B cell (primary cell): ENCODE measurements around the gene PDHB. TPM values are rescaled to one million over a fixed set of nuclear protein-coding genes. Genes with fewer than 3 reads are reported as not detected.

Source experiments
- ATAC-seq: fragments of 200-7000 bp; cut with Tn5 transposase; one replicate; pipeline ENCODE4 v1.10.0; 2021; ENCODE audit warnings: low read depth, mild to moderate bottlenecking, moderate number of reproducible peaks, moderate library complexity
- CTCF ChIA-PET: fragments of 350-600 bp; sonication (Branson Sonifier 250); formaldehyde crosslinking; loops from one replicate; lab custom pipeline; 2021; ENCODE audit warnings: antibody characterized with exemption, inconsistent platforms; lab: Charles Lee
- POLR2A ChIA-PET: fragments of 350-600 bp; sonication (Branson Sonifier 250); formaldehyde crosslinking; loops from one replicate; lab custom pipeline; 2021; ENCODE audit warnings: antibody characterized with exemption; lab: Charles Lee
- DNase-seq: peaks from one replicate; pipeline ENCODE4 v3.0.0; 2013
- H2AFZ ChIP-seq: 2 replicates; pipeline ENCODE4 v1.6.1; 2012; ENCODE audit warnings: mild to moderate bottlenecking, low read depth, low read length; ENCODE audit not compliant: insufficient read depth, poor library complexity, severe bottlenecking
- H3K27ac ChIP-seq, 2 donors: 1 replicate in 1 of 2; 2 replicates in 1 of 2; pipeline ENCODE4 v1.5.1; 2012 to 2013; ENCODE audit warnings: low read length in 2 of 2, mild to moderate bottlenecking in 2 of 2, moderate library complexity in 1 of 2
- H3K27me3 ChIP-seq, 4 experiments: fragments of 200-600 bp in 1 of 4; sonication (generic) in 1 of 4; replicated peaks in 1 of 4; 1 replicate in 2 of 4; 2 replicates in 2 of 4; pipeline versions ENCODE4 v1.6.1 to v1.7.0; 2013 to 2016; ENCODE audit warnings: low read length in 3 of 4, mild to moderate bottlenecking in 2 of 4, mixed read lengths in 1 of 4, moderate library complexity in 1 of 4; ENCODE audit not compliant: insufficient read depth in 4 of 4, control insufficient read depth in 3 of 4; ENCODE audit errors: control extremely low read depth in 1 of 4
- H3K36me3 ChIP-seq, 2 experiments: replicated peaks in 1 of 2; 1 replicate in 1 of 2; 2 replicates in 1 of 2; pipeline versions ENCODE4 v1.6.1 to v1.7.1; 2013; ENCODE audit warnings: low read length in 1 of 2; ENCODE audit not compliant: insufficient read depth in 2 of 2, control insufficient read depth in 1 of 2; ENCODE audit errors: control extremely low read depth in 1 of 2, extremely low read depth in 1 of 2
- H3K4me1 ChIP-seq, 2 donors: fragments of 200-600 bp in 1 of 2; sonication (generic) in 1 of 2; 1 replicate in 1 of 2; 2 replicates in 1 of 2; pipeline versions ENCODE4 v1.5.1 to v1.6.1; 2013 to 2017; ENCODE audit warnings: low read length in 2 of 2; ENCODE audit not compliant: control insufficient read depth in 2 of 2, insufficient read depth in 2 of 2
- H3K4me2 ChIP-seq: replicated peaks from 2 replicates; pipeline ENCODE3; 2012; ENCODE audit warnings: mild to moderate bottlenecking, low read depth, low read length; ENCODE audit not compliant: poor library complexity, severe bottlenecking
- H3K4me3 ChIP-seq, 5 experiments: fragments of 200-600 bp in 1 of 5; sonication (generic) in 1 of 5; 1 replicate in 3 of 5; 2 replicates in 2 of 5; pipeline versions ENCODE4 v1.5.1 to v1.7.0; 2011 to 2016; ENCODE audit warnings: low read length in 4 of 5, mild to moderate bottlenecking in 4 of 5, low read depth in 2 of 5, control low read depth in 1 of 5, moderate library complexity in 1 of 5; ENCODE audit not compliant: insufficient read depth in 1 of 5; ENCODE audit errors: control extremely low read depth in 1 of 5, extremely low read depth in 1 of 5
- H3K79me2 ChIP-seq: fragments of 200-600 bp; sonication (generic); one replicate; pipeline ENCODE4 v1.6.0; 2016; ENCODE audit warnings: low read length; ENCODE audit not compliant: control insufficient read depth, insufficient read depth
- H3K9ac ChIP-seq: fragments of 200-600 bp; sonication (generic); 2 replicates; pipeline ENCODE4 v1.6.1; 2017; ENCODE audit warnings: mild to moderate bottlenecking, low read length, moderate library complexity
- H3K9me3 ChIP-seq, 3 donors: one replicate each; pipeline versions ENCODE4 v1.6.1 to v1.7.1; 2013; ENCODE audit warnings: low read length in 2 of 3; ENCODE audit not compliant: control insufficient read depth in 2 of 3, insufficient read depth in 1 of 3; ENCODE audit errors: control extremely low read depth in 1 of 3
- H4K20me1 ChIP-seq: 2 replicates; pipeline ENCODE4 v1.6.0; 2012; ENCODE audit warnings: mild to moderate bottlenecking, low read length; ENCODE audit not compliant: insufficient read depth, control insufficient read depth, poor library complexity, severe bottlenecking
- H3K27ac Mint-ChIP-seq: one replicate; pipeline ENCODE4 v1.8.0; 2021; ENCODE audit warnings: mixed read lengths
- H3K27me3 Mint-ChIP-seq: one replicate; pipeline ENCODE4 v1.8.0; 2021; ENCODE audit warnings: mixed read lengths
- H3K4me1 Mint-ChIP-seq: one replicate; pipeline ENCODE4 v1.8.0; 2021; ENCODE audit warnings: mixed read lengths
- H3K4me3 Mint-ChIP-seq: one replicate; pipeline ENCODE4 v1.8.0; 2021; ENCODE audit warnings: mixed read lengths
- H3K9me3 Mint-ChIP-seq: one replicate; pipeline ENCODE4 v1.8.0; 2022; ENCODE audit warnings: mixed read lengths; ENCODE audit not compliant: insufficient read depth
- CTCF ChIP-seq: fragments of 200-600 bp; IDR thresholded peaks from one replicate; pipeline ENCODE4 v1.8.0; 2022; ENCODE audit warnings: antibody characterized with exemption, mild to moderate bottlenecking
- EZH2 ChIP-seq: IDR thresholded peaks from 2 replicates; pipeline ENCODE4 v1.6.1; 2012; ENCODE audit warnings: borderline replicate concordance, low read depth, mild to moderate bottlenecking, moderate library complexity, low read length; ENCODE audit not compliant: insufficient read depth, poor library complexity, severe bottlenecking
- WGBS: methylation state at CpG from one replicate; pipeline ENCODE4 v1.1.5; 2013; ENCODE audit warnings: missing lambda C conversion rate; ENCODE audit not compliant: insufficient coverage; 5-methylcytosine and 5-hydroxymethylcytosine counted together
- intact Hi-C: fragments of 100-400 bp; cut with micrococcal nuclease; formaldehyde crosslinking; loops from one replicate; pipeline ENCODE4 v1.10.0; 2022
- polyA plus RNA-seq: library from polyadenylated mRNA; depleted of rRNA; stranded (reverse); fragments of >200 nt; gene quantifications from 2 replicates; pipeline ENCODE4 v1.2.3, GENCODE V29; 2012
- total RNA-seq, 2 donors: library from RNA; stranded (reverse); fragments of 120-200 nt in 1 of 2; gene quantifications; 1 replicate in 1 of 2; 2 replicates in 1 of 2; pipeline versions ENCODE4 v1.2.3 to v1.2.4, GENCODE V29; 2013 to 2022

The PDHB gene
- total and polyA plus RNA-seq, 2 donors (not counting 1 experiment from before 2014, with no cell fraction given): 21.7 to 67.2 TPM

DNA sequence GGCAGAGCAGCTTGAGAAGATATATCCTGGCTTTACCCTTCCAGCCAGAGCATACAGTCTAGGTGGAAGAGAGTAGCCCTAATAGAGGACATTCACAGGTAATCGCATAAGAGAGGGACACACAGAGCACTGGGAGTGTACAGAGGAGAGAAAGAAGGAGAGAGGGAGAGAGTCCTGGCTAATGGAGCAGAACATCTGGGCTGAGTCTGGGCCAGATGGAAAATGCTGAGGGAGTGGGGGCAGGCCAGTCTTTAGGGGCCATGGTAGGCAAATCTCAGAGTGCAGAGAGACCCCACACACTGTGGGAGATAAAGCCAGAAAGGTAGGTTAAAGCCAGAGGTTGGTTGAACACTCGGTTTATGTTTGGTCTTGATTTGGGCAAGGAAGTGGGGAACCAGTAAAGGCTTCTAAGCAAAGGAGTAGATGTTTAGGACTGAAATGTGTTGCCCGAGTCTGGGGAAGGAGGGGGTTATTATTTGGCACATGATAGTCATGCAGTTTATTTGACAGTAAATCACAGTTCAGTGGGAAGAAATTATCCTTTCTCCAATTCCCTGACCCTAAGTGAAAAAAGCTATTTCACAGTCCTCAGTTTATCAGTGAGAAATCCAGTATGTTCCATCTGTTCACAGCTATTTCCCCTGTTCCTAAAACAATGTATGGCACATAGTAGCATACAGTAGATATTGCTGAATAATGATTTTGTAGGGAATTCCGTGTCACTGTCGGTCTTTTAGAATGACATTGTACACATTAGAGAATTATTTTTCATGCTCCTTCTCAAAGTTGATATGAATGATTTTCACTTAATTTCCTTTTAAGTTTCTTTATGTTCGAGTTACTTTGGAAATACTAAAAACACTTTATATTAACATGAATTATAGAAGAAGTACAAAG lies 45.7 kb downstream of the PDHB start:
- peaks cover 50% of the 10 kb centered on the region for H3K79me2 ChIP-seq
- no peaks in the 10 kb centered on the region for H4K20me1 ChIP-seq
- DNase-seq: no peak
- POLR2A ChIA-PET: no interaction called here
- Mint-ChIP-seq H3K27me3 (no peaks in the 10 kb centered on the region), H3K4me1 (peaks cover 50% of the 10 kb centered on the region), H3K4me3 (no peak overlapping the region), H3K27ac (peak overlapping the region; percentile 33), H3K9me3 (no peaks in the 10 kb centered on the region)
- no peaks in the 10 kb centered on the region for H3K9me3 ChIP-seq
- H3K9ac ChIP-seq: no peak overlapping the region
- H3K4me2 ChIP-seq: no peak overlapping the region
- no peak for ATAC-seq
- no peak overlapping the region for H3K4me3 ChIP-seq
- peaks cover 0 to 61% of the 10 kb centered on the region in 2 experiments for H3K36me3 ChIP-seq
- intact Hi-C loops: no loop called here
- H2AFZ ChIP-seq: no peak overlapping the region
- no peaks in the 10 kb centered on the region for H3K27me3 ChIP-seq
- peak overlapping the region; percentile 14 to 46 for H3K27ac ChIP-seq
- H3K4me1 ChIP-seq: peaks cover 16 to 38% of the 10 kb centered on the region in 2 donors
- CTCF ChIA-PET: interaction anchor here (0.7 to 1.6 kb wide), 5 partner anchors 28 to 81 kb away, joined by 3 to 7 read pairs (median 3); no protein-coding TSS in a partner anchor
- WGBS: 86% methylated on average over 3 of the region's 6 CpGs
- TF ChIP-seq EZH2: no peak
- TF ChIP-seq CTCF: no peak
